ENCODE results near the gene GID8. TPM values are rescaled to one million over a fixed set of nuclear protein-coding genes. Genes with fewer than 3 reads are reported as not detected.

GID8 gene
- total RNA-seq, 4 donors from 2014 or later = 23.2 to 34.8 (median 27.9) TPM

GRCh38 chr20:62965363-62965771, 27.4 kb downstream of the GID8 start:
- Histone ChIP-seq H3K27me3 (peaks cover 18% of the 10 kb centered on the region), H3K4me1 (no peaks in the 10 kb centered on the region), H3K27ac (no peak overlapping the region), H3K4me3 (no peak overlapping the region), H3K36me3 (peaks cover 0 to 46% of the 10 kb centered on the region in 2 donors), H3K9me3 (no peaks in the 10 kb centered on the region)
- no peak for ATAC-seq
- 80 to 91% methylated on average over 4 to 9 of the region's 19 CpGs for WGBS, 2 donors (ENCODE audit: low coverage in 1 of 2)
- no peak for TF ChIP-seq EP300 (IDR thresholded peaks at IDR 0.05)

GRCh38 chr20:62966212-62967148, 28.5 kb downstream of the GID8 start:
- Histone ChIP-seq H3K27me3 (peaks cover 29% of the 10 kb centered on the region), H3K9me3 (no peaks in the 10 kb centered on the region), H3K4me3 (no peak overlapping the region), H3K4me1 (no peaks in the 10 kb centered on the region), H3K27ac (no peak overlapping the region), H3K36me3 (peaks cover 0 to 41% of the 10 kb centered on the region in 2 donors)
- ATAC-seq = no peak
- TF ChIP-seq EP300 (IDR thresholded peaks at IDR 0.05) (no peak), POLR2AphosphoS5 (IDR thresholded peaks at IDR 0.05) (no peak), POLR2A (IDR thresholded peaks at IDR 0.05) (no peak), CTCF (IDR thresholded peaks at IDR 0.05) (no peak)
- WGBS, 2 donors (ENCODE audit: low coverage in 1 of 2) = 90% methylated on average over 9 of the region's 27 CpGs; no CpG with 5 or more reads in 1 of the 2 donors

- WGBS, 2 donors (ENCODE audit: low coverage in 1 of 2) = no CpG with 5 or more reads among the region's 6 CpGs
- H3K9me3 ChIP-seq = no peaks in the 10 kb centered on the region
- no peak overlapping the region for H3K27ac ChIP-seq
- peaks cover 36% of the 10 kb centered on the region for H3K27me3 ChIP-seq
- H3K36me3 ChIP-seq = peaks cover 0 to 35% of the 10 kb centered on the region in 2 donors
- TF ChIP-seq POLR2AphosphoS5 (IDR thresholded peaks at IDR 0.05) = no peak
- TF ChIP-seq EP300 (IDR thresholded peaks at IDR 0.05) = no peak
- no peak for TF ChIP-seq POLR2A (IDR thresholded peaks at IDR 0.05)
- TF ChIP-seq CTCF (IDR thresholded peaks at IDR 0.05) = no peak
- H3K4me3 ChIP-seq = no peak overlapping the region
- ATAC-seq = no peak
- peaks cover 0 to under 1% (median 0%) of the 10 kb centered on the region in 3 donors for H3K4me1 ChIP-seq
Observed at GRCh38 chr20:62967149-62967501, 29.2 kb downstream of the GID8 start.

GRCh38 chr20:62967628-62968351, 29.8 kb downstream of the GID8 start:
- TF ChIP-seq POLR2AphosphoS5 (IDR thresholded peaks at IDR 0.05) (no peak), EP300 (IDR thresholded peaks at IDR 0.05) (no peak), POLR2A (IDR thresholded peaks at IDR 0.05) (no peak), CTCF (IDR thresholded peaks at IDR 0.05) (no peak)
- no peak for ATAC-seq
- Histone ChIP-seq H3K36me3 (peaks cover 0 to 29% of the 10 kb centered on the region in 2 donors), H3K27me3 (peaks cover 43% of the 10 kb centered on the region), H3K4me1 (peaks cover 0 to 8% (median 4%) of the 10 kb centered on the region in 3 donors), H3K9me3 (no peaks in the 10 kb centered on the region), H3K27ac (no peak overlapping the region), H3K4me3 (no peak overlapping the region)
- WGBS, 2 donors (ENCODE audit: low coverage in 1 of 2) = 94% methylated on average over 17 of the region's 27 CpGs; no CpG with 5 or more reads in 1 of the 2 donors

GRCh38 chr20:62968378-62969178, 30.6 kb downstream of the GID8 start:
- TF ChIP-seq POLR2A (IDR thresholded peaks at IDR 0.05) = no peak
- no peak for TF ChIP-seq EP300 (IDR thresholded peaks at IDR 0.05)
- TF ChIP-seq CTCF (IDR thresholded peaks at IDR 0.05) = no peak
- TF ChIP-seq POLR2AphosphoS5 (IDR thresholded peaks at IDR 0.05) = no peak
- peaks cover 0 to 21% of the 10 kb centered on the region in 2 donors for H3K36me3 ChIP-seq
- no peak overlapping the region for H3K27ac ChIP-seq
- no peak for ATAC-seq
- WGBS, 2 donors (ENCODE audit: low coverage in 1 of 2) = 72 to 80% methylated on average over 11 to 15 of the region's 21 CpGs
- H3K27me3 ChIP-seq = peaks cover 50% of the 10 kb centered on the region
- H3K4me3 ChIP-seq = no peak overlapping the region
- H3K4me1 ChIP-seq = peaks cover 0 to 15% (median 5%) of the 10 kb centered on the region in 3 donors
- no peaks in the 10 kb centered on the region for H3K9me3 ChIP-seq
